GM12878 (cell line): ENCODE measurements around the gene ARHGAP15. TPM values are rescaled to one million over a fixed set of nuclear protein-coding genes. Genes with fewer than 3 reads are reported as not detected.

Experiments used
- ATAC-seq: fragments of 200-7000 bp; cut with Tn5 transposase; 3 replicates; pipeline ENCODE4 v1.9.1; 2020; ENCODE audit warnings: mild to moderate bottlenecking, moderate library complexity
- BruUV-seq: library from RNA; stranded (reverse); fragments of 400-500 nt; replicated peaks from 2 replicates; lab custom pipeline; 2021; lab: Mats Ljungman, UMichigan
- CTCF ChIA-PET: fragments of 300-600 bp; sonication (Branson Sonifier 250); formaldehyde crosslinking; extraction: SDS; loops from one replicate; lab custom pipeline; 2021; ENCODE audit warnings: inconsistent platforms; lab: Yijun Ruan, JAX
- POLR2A ChIA-PET: fragments of 350-600 bp; formaldehyde crosslinking; extraction: SDS; loops from one replicate; lab custom pipeline; 2021; ENCODE audit warnings: inconsistent platforms; lab: Charles Lee
- RAD21 ChIA-PET: fragments of 300-600 bp; sonication (Branson Sonifier 250); formaldehyde crosslinking; loops from one replicate; lab custom pipeline; 2023; ENCODE audit warnings: antibody characterized with exemption; ENCODE audit not compliant: unreplicated experiment; lab: Charles Lee
- SMC1A ChIA-PET: fragments of 300-600 bp; sonication (Branson Sonifier 250); formaldehyde crosslinking; loops from one replicate; lab custom pipeline; 2023; ENCODE audit not compliant: unreplicated experiment, uncharacterized antibody; lab: Charles Lee
- DNase-seq: peaks from one replicate; pipeline ENCODE4 v3.0.0-alpha.2; 2011; ENCODE audit warnings: low read depth, low spot score
- FAIRE-seq: peaks from 3 replicates; lab custom pipeline; 2011; peaks lifted over from hg19 to GRCh38; lab: Jason Lieb, UNC
- H2AFZ ChIP-seq: 2 replicates; pipeline ENCODE4 v1.6.0; 2011; ENCODE audit warnings: low read depth, low read length, control low read depth; ENCODE audit not compliant: control insufficient read depth
- H3K27ac ChIP-seq: 2 replicates; pipeline ENCODE4 v1.5.1; 2011; ENCODE audit warnings: control low read depth; ENCODE audit not compliant: control insufficient read depth, insufficient read depth
- H3K27me3 ChIP-seq, 2 experiments: replicated peaks in 1 of 2; 2 replicates each; pipeline versions ENCODE4 v1.6.0 to v1.6.1; 2011; ENCODE audit warnings: low read length in 1 of 2; ENCODE audit not compliant: control insufficient read depth in 2 of 2, insufficient read depth in 2 of 2
- H3K36me3 ChIP-seq, 2 experiments: 2 replicates each; pipeline ENCODE4 v1.5.1; 2011; ENCODE audit warnings: low read length in 1 of 2; ENCODE audit not compliant: control insufficient read depth in 2 of 2, insufficient read depth in 2 of 2
- H3K4me1 ChIP-seq: 2 replicates; pipeline ENCODE4 v1.6.1; 2011; ENCODE audit warnings: mild to moderate bottlenecking, low read length, moderate library complexity, mixed read lengths; ENCODE audit not compliant: control insufficient read depth, insufficient read depth
- H3K4me2 ChIP-seq: 2 replicates; pipeline ENCODE4 v1.6.0; 2011; ENCODE audit warnings: control low read depth; ENCODE audit not compliant: control insufficient read depth, insufficient read depth
- H3K4me3 ChIP-seq: fragments of 200-600 bp; sonication (generic); 2 replicates; pipeline ENCODE4 v1.5.1; 2016
- H3K79me2 ChIP-seq: 2 replicates; pipeline ENCODE4 v1.6.0; 2011; ENCODE audit warnings: low read length; ENCODE audit not compliant: control insufficient read depth, insufficient read depth
- H3K9ac ChIP-seq: 2 replicates; pipeline ENCODE4 v1.8.0; 2011; ENCODE audit warnings: low read length, control low read depth, mixed read lengths; ENCODE audit not compliant: control insufficient read depth, insufficient read depth
- H3K9me3 ChIP-seq: replicated peaks from 3 replicates; pipeline ENCODE4 v1.5.1; 2011; ENCODE audit warnings: mild to moderate bottlenecking, low read length; ENCODE audit not compliant: control insufficient read depth, insufficient read depth
- H4K20me1 ChIP-seq: 2 replicates; pipeline ENCODE4 v1.6.0; 2011; ENCODE audit not compliant: control insufficient read depth, insufficient read depth
- ETV6 ChIP-seq, 2 experiments: fragments of 450-650 bp in 1 of 2; IDR thresholded peaks in 1 of 2; conservative IDR thresholded peaks in 1 of 2; 2 replicates each; pipeline ENCODE4 v1.6.1; 2014; ENCODE audit warnings: antibody characterized with exemption in 1 of 2, borderline replicate concordance in 1 of 2, low read depth in 1 of 2, mild to moderate bottlenecking in 1 of 2, moderate library complexity in 1 of 2
- NFYA ChIP-seq: IDR thresholded peaks from 2 replicates; pipeline ENCODE4 v1.6.1; 2011; ENCODE audit warnings: low read depth, mild to moderate bottlenecking, low read length, improper control_type of control experiment, borderline replicate concordance
- PAX8 ChIP-seq: fragments of 450-650 bp; IDR thresholded peaks from 2 replicates; pipeline ENCODE4 v1.6.1; 2017; ENCODE audit warnings: mild to moderate bottlenecking, moderate library complexity
- SREBF1 ChIP-seq: IDR thresholded peaks from 2 replicates; pipeline ENCODE4 v1.6.1; 2012; ENCODE audit warnings: mild to moderate bottlenecking, low read length
- ZNF207 ChIP-seq: fragments of 450-650 bp; IDR thresholded peaks from 2 replicates; pipeline ENCODE4 v1.6.1; 2014; ENCODE audit warnings: antibody characterized with exemption, mild to moderate bottlenecking, borderline replicate concordance
- WGBS: methylation state at CpG from one replicate; pipeline ENCODE4 v1.1.6; 2016; ENCODE audit warnings: low lambda C conversion rate; ENCODE audit not compliant: insufficient replicate concordance, insufficient coverage; ENCODE audit errors: missing lambda C conversion rate; 5-methylcytosine and 5-hydroxymethylcytosine counted together
- in situ Hi-C: fragments of 300-500 bp; cut with MboI; formaldehyde crosslinking; loops from 9 replicates; pipeline ENCODE4 v1.14.3; 2018; ENCODE audit warnings: mixed read lengths
- intact Hi-C: fragments of 100-400 bp; cut with micrococcal nuclease; formaldehyde crosslinking; loops from one replicate; pipeline ENCODE4 v1.14.2; 2022; ENCODE audit not compliant: unreplicated experiment
- polyA plus RNA-seq, 11 experiments: library from polyadenylated mRNA; depleted of rRNA in 4 of 11; unstranded in 6 of 11; stranded (reverse) in 5 of 11; fragments of >200 nt; fragmentation: Nextera tagmentation in 4 of 11; fragmentation: Illumina TruSeq in 1 of 11; extraction: Ambion mirVana in 4 of 11; extraction: Trizol in 1 of 11; gene quantifications; 1 replicate in 1 of 11; 2 replicates in 10 of 11; pipeline versions ENCODE4 v1.2.1 to v1.2.3, GENCODE V29; 2011 to 2016; ENCODE audit warnings: inconsistent platforms in 2 of 11, missing spikeins in 2 of 11, low read depth in 1 of 11
- total RNA-seq, 4 experiments: library from RNA; depleted of rRNA in 3 of 4; stranded (reverse); fragments of >200 nt in 3 of 4; fragmentation: Illumina TruSeq in 1 of 4; extraction: Trizol in 1 of 4; gene quantifications; 2 replicates each; pipeline versions ENCODE4 v1.2.1 to v1.2.3, GENCODE V29; 2013 to 2021
- TF ChIP-seq, protein P1 (sequence below): fragments of 450-650 bp; IDR thresholded peaks from 2 replicates; pipeline ENCODE4 v1.6.1; 2016; ENCODE audit warnings: mild to moderate bottlenecking
- TF ChIP-seq, protein P2 (sequence below): IDR thresholded peaks from 2 replicates; pipeline ENCODE4 v1.6.1; 2012; ENCODE audit warnings: low read depth, low read length, improper control_type of control experiment
- TF ChIP-seq, protein P3 (sequence below): IDR thresholded peaks from 2 replicates; pipeline ENCODE4 v1.6.1; 2012; ENCODE audit warnings: improper control_type of control experiment, low read depth, low read length; ENCODE audit not compliant: insufficient replicate concordance
- TF ChIP-seq, protein P4 (sequence below): fragments of 450-650 bp; IDR thresholded peaks from 2 replicates; pipeline ENCODE4 v1.6.1; 2017; ENCODE audit warnings: mild to moderate bottlenecking, low read depth, inconsistent platforms; ENCODE audit not compliant: poor library complexity, severe bottlenecking
- TF ChIP-seq, protein P5 (sequence below): IDR thresholded peaks from 2 replicates; pipeline ENCODE4 v1.6.1; 2011; ENCODE audit warnings: mild to moderate bottlenecking, low read depth, low read length, moderate library complexity; ENCODE audit not compliant: insufficient replicate concordance

ARHGAP15 gene
- total and polyA plus RNA-seq, 10 of the 15 experiments (the other 5 are each of a cell fraction or from before 2014, with no cell fraction given) = 38.0 to 92.6 (median 66.7) TPM

DNA sequence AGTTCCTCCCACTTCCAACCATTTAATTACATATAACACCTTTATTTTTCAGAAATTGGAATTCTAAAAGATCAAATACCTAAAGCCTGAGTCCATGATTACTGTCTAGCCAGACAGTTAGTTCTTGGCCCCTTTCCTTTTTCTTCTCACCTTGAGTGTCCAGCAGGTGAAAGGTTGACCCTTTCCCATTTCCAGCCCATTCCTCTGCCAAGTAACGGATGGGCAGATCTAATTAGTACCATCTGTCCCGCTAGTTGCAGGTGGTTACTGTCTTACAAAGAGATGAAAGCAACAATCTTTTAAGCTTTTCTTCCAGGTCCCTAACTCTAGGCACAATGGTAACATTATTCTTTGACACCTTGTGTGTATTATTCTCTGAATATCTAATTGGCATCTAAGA lies 506.7 kb downstream of the ARHGAP15 start (continued):
- TF ChIP-seq, protein P1, sequence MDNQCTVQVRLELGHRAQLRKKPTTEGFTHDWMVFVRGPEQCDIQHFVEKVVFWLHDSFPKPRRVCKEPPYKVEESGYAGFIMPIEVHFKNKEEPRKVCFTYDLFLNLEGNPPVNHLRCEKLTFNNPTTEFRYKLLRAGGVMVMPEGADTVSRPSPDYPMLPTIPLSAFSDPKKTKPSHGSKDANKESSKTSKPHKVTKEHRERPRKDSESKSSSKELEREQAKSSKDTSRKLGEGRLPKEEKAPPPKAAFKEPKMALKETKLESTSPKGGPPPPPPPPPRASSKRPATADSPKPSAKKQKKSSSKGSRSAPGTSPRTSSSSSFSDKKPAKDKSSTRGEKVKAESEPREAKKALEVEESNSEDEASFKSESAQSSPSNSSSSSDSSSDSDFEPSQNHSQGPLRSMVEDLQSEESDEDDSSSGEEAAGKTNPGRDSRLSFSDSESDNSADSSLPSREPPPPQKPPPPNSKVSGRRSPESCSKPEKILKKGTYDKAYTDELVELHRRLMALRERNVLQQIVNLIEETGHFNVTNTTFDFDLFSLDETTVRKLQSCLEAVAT = no peak
- TF ChIP-seq, protein P2, sequence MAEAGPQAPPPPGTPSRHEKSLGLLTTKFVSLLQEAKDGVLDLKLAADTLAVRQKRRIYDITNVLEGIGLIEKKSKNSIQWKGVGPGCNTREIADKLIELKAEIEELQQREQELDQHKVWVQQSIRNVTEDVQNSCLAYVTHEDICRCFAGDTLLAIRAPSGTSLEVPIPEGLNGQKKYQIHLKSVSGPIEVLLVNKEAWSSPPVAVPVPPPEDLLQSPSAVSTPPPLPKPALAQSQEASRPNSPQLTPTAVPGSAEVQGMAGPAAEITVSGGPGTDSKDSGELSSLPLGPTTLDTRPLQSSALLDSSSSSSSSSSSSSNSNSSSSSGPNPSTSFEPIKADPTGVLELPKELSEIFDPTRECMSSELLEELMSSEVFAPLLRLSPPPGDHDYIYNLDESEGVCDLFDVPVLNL = no peak
- TF ChIP-seq ETV6 (conservative IDR thresholded peaks at IDR 0.05 in 1 of 2, IDR thresholded peaks at IDR 0.05 in 1 of 2; ENCODE audit: borderline replicate concordance in 1 of 2, low read depth in 1 of 2) (no peak), PAX8 (no peak)

DNA sequence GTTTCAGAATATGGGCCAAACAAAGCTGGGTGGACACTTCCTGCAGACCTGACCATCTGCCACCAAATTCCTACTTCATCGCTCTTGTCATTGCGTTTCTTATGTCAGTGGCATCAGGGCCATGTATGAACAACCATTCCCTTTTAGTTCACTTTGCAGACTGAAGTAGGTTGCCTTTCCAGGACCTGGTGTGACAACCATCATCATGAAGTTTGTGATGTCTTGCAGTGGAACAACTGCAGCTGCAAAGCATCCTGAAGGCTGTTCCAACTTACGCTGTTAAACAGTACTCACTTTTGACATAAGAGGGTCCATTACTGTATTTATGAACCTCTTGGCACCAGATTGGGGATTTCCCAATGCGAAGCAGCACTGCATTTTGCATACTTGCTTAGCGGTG lies 511.6 kb downstream of the ARHGAP15 start:
- H3K27me3 ChIP-seq = no peaks in the 10 kb centered on the region
- H3K9me3 ChIP-seq = peaks cover 2% of the 10 kb centered on the region; the same call in 2 of the 3 replicates
- ATAC-seq (no peak), FAIRE-seq (no peak), DNase-seq (no peak)
- ChIA-PET RAD21 (no interaction called here), SMC1A (no interaction called here), POLR2A (no interaction called here), CTCF (interaction anchor here (0.8 kb wide), 1 partner anchor 129 kb away, joined by 3 read pairs; no protein-coding TSS in a partner anchor)
- in situ Hi-C loops (no loop called here), intact Hi-C loops (no loop called here)
- 100% methylated on average over 5 of the region's 5 CpGs for whole genome bisulfite sequencing
- no peaks in the 10 kb centered on the region for H3K79me2 ChIP-seq
- H3K4me1 ChIP-seq = no peaks in the 10 kb centered on the region
- no peak overlapping the region for H3K4me3 ChIP-seq
- H3K9ac ChIP-seq = no peak overlapping the region
- H3K36me3 ChIP-seq = no peaks in the 10 kb centered on the region; a peak in 1 of 4 replicates
- no TSS peak for BruUV-seq
- H4K20me1 ChIP-seq = no peaks in the 10 kb centered on the region
- no peak overlapping the region for H2AFZ ChIP-seq
- no peak overlapping the region for H3K4me2 ChIP-seq
- no peak overlapping the region for H3K27ac ChIP-seq
- TF ChIP-seq, protein P3, sequence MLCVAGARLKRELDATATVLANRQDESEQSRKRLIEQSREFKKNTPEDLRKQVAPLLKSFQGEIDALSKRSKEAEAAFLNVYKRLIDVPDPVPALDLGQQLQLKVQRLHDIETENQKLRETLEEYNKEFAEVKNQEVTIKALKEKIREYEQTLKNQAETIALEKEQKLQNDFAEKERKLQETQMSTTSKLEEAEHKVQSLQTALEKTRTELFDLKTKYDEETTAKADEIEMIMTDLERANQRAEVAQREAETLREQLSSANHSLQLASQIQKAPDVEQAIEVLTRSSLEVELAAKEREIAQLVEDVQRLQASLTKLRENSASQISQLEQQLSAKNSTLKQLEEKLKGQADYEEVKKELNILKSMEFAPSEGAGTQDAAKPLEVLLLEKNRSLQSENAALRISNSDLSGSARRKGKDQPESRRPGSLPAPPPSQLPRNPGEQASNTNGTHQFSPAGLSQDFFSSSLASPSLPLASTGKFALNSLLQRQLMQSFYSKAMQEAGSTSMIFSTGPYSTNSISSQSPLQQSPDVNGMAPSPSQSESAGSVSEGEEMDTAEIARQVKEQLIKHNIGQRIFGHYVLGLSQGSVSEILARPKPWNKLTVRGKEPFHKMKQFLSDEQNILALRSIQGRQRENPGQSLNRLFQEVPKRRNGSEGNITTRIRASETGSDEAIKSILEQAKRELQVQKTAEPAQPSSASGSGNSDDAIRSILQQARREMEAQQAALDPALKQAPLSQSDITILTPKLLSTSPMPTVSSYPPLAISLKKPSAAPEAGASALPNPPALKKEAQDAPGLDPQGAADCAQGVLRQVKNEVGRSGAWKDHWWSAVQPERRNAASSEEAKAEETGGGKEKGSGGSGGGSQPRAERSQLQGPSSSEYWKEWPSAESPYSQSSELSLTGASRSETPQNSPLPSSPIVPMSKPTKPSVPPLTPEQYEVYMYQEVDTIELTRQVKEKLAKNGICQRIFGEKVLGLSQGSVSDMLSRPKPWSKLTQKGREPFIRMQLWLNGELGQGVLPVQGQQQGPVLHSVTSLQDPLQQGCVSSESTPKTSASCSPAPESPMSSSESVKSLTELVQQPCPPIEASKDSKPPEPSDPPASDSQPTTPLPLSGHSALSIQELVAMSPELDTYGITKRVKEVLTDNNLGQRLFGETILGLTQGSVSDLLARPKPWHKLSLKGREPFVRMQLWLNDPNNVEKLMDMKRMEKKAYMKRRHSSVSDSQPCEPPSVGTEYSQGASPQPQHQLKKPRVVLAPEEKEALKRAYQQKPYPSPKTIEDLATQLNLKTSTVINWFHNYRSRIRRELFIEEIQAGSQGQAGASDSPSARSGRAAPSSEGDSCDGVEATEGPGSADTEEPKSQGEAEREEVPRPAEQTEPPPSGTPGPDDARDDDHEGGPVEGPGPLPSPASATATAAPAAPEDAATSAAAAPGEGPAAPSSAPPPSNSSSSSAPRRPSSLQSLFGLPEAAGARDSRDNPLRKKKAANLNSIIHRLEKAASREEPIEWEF = no peak
- TF ChIP-seq, protein P4, sequence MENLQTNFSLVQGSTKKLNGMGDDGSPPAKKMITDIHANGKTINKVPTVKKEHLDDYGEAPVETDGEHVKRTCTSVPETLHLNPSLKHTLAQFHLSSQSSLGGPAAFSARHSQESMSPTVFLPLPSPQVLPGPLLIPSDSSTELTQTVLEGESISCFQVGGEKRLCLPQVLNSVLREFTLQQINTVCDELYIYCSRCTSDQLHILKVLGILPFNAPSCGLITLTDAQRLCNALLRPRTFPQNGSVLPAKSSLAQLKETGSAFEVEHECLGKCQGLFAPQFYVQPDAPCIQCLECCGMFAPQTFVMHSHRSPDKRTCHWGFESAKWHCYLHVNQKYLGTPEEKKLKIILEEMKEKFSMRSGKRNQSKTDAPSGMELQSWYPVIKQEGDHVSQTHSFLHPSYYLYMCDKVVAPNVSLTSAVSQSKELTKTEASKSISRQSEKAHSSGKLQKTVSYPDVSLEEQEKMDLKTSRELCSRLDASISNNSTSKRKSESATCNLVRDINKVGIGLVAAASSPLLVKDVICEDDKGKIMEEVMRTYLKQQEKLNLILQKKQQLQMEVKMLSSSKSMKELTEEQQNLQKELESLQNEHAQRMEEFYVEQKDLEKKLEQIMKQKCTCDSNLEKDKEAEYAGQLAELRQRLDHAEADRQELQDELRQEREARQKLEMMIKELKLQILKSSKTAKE = no peak
- TF ChIP-seq SREBF1 (no peak), NFYA (no peak), ZNF207 (no peak)
- TF ChIP-seq, protein P5, sequence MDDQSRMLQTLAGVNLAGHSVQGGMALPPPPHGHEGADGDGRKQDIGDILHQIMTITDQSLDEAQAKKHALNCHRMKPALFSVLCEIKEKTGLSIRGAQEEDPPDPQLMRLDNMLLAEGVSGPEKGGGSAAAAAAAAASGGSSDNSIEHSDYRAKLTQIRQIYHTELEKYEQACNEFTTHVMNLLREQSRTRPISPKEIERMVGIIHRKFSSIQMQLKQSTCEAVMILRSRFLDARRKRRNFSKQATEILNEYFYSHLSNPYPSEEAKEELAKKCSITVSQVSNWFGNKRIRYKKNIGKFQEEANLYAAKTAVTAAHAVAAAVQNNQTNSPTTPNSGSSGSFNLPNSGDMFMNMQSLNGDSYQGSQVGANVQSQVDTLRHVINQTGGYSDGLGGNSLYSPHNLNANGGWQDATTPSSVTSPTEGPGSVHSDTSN = no peak
